ENCODE data around the gene CD68. TPM values are rescaled to one million over a fixed set of nuclear protein-coding genes. Genes with fewer than 3 reads are reported as not detected.
"Not testable (repeated sequence)": the region's sequence is repeated elsewhere in the genome, so short reads cannot be mapped to it uniquely, and the experiment has no call there.

The CD68 gene
- total RNA-seq, 1 donor from 2014 or later = not detected

DNA sequence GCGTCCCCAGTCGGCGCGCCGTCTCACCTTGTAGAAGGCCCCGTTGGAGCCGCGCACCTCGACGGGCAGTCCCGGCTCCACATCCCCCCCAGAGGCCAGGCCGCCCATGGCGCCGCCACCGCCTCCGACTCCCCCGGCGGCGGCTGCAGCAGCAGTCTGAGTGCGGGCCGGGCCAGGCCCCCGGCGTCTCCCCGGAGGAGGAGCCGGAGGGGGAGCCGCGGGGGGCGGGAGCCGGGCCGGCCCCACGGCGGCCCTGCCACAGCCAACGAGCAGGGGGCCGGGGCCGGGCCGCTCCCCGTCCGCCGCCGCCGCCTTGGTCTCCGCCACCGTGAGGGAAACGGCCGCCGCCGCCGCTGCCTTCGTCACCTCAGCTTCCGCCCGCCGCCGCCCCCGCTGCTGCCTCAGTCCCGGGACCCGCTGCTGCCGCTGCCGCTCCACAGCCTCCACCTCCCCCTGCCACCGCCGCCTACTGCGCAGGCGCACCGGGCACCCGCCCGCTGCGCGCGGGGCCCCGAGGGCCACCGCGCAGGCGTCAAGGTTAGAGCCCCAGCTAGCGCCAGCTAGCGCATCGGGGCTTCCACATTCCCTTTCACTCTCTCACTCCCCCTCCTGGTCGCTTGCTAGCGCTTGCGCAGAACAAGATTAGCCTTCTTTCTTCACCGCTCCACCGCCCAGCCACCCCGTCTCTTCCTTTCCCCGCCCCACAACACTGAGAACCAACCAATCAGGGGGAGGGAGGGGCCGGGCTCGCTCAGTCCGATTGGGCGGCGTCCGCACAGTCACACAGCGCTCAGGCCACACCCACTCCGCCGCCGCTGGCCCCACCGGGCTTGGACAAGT, 35.2 kb downstream of the CD68 start, which contains the start of gene FXR2:
TSS of gene FXR2 (minus strand) at position 473 of the 840 bp plus-strand sequence. CDS start at position 108, 365 bp downstream.
- peak within 1 kb of the TSS; percentile 92 for H3K4me3 Mint-ChIP-seq (ENCODE audit: unreplicated experiment)
- peak; percentile 100 for DNase-seq
- H3K36me3 Mint-ChIP-seq (ENCODE audit: unreplicated experiment) = no peaks in the 10 kb centered on the region
- H3K27me3 Mint-ChIP-seq (ENCODE audit: unreplicated experiment) = peaks cover 11% of the 10 kb centered on the region
- H3K27ac Mint-ChIP-seq (ENCODE audit: unreplicated experiment) = peak within 1 kb of the TSS; percentile 90
- H3K9me3 Mint-ChIP-seq (ENCODE audit: unreplicated experiment) = peaks cover 8% of the 10 kb centered on the region
- TF ChIP-seq, protein P1, sequence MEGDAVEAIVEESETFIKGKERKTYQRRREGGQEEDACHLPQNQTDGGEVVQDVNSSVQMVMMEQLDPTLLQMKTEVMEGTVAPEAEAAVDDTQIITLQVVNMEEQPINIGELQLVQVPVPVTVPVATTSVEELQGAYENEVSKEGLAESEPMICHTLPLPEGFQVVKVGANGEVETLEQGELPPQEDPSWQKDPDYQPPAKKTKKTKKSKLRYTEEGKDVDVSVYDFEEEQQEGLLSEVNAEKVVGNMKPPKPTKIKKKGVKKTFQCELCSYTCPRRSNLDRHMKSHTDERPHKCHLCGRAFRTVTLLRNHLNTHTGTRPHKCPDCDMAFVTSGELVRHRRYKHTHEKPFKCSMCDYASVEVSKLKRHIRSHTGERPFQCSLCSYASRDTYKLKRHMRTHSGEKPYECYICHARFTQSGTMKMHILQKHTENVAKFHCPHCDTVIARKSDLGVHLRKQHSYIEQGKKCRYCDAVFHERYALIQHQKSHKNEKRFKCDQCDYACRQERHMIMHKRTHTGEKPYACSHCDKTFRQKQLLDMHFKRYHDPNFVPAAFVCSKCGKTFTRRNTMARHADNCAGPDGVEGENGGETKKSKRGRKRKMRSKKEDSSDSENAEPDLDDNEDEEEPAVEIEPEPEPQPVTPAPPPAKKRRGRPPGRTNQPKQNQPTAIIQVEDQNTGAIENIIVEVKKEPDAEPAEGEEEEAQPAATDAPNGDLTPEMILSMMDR (IDR thresholded peaks at IDR 0.05; ENCODE audit: partially characterized antibody, unreplicated experiment) = peak; percentile 76
- H3K4me1 Mint-ChIP-seq (ENCODE audit: low read depth, unreplicated experiment) = peaks cover 15% of the 10 kb centered on the region

DNA sequence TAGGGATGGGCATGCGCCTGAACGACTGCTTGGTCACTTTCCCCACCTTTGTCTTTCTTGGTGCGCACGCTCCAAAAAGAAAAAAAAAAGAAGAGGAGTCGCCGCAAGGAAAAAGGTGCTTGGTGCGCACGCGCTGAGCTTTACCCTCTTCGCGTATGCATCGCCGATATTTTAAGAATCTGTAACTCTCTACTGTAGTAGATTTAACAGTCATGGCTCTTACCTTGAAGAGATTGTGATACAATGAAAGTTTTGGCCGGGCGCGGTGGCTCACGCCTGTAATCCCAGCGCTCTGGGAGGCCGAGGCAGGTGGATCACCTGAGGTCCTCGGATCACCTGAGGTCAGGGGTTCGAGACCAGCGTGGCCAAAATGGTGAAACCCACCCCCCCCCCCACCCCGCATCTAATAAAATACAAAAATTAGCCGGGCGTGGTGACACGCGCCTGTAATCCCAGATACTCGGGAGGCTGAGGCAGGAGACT, 35.9 kb downstream of the CD68 start:
- peak overlapping the region; percentile 89 for H3K4me3 Mint-ChIP-seq (ENCODE audit: unreplicated experiment)
- H3K27ac Mint-ChIP-seq (ENCODE audit: unreplicated experiment) = peak overlapping the region; percentile 80
- DNase-seq = no peak
- H3K4me1 Mint-ChIP-seq (ENCODE audit: low read depth, unreplicated experiment) = peaks cover 15% of the 10 kb centered on the region
- H3K9me3 Mint-ChIP-seq (ENCODE audit: unreplicated experiment) = peaks cover 8% of the 10 kb centered on the region
- TF ChIP-seq, protein P1 (IDR thresholded peaks at IDR 0.05; ENCODE audit: partially characterized antibody, unreplicated experiment) = no peak
- H3K27me3 Mint-ChIP-seq (ENCODE audit: unreplicated experiment) = peaks cover 11% of the 10 kb centered on the region
- H3K36me3 Mint-ChIP-seq (ENCODE audit: unreplicated experiment) = no peaks in the 10 kb centered on the region

DNA sequence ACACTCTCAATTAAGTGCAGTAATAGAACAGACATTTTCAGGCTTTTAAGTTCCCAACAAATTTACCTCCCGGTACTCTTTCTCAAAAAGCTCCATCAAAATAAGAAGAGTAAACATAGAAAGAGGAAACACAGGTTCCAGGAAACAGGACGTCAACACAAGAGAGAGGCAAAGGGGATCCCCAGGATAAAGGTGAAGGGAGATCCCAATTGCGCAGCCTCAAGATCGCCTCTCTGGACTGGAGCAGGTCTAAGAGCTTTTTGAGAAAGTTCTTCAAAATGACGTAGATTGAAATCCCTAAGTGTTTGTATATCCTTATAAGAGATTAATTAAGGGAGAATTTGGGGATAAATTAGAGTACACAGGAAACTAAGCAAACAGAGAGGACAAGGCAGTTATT, 39.2 kb downstream of the CD68 start:
- DNase-seq = no peak
- peaks cover 2% of the 10 kb centered on the region for H3K4me1 Mint-ChIP-seq (ENCODE audit: low read depth, unreplicated experiment)
- H3K4me3 Mint-ChIP-seq (ENCODE audit: unreplicated experiment) = no peak overlapping the region
- H3K9me3 Mint-ChIP-seq (ENCODE audit: unreplicated experiment) = peaks cover 2% of the 10 kb centered on the region
- H3K27ac Mint-ChIP-seq (ENCODE audit: unreplicated experiment) = no peak overlapping the region
- no peaks in the 10 kb centered on the region for H3K36me3 Mint-ChIP-seq (ENCODE audit: unreplicated experiment)
- TF ChIP-seq, protein P1 (IDR thresholded peaks at IDR 0.05; ENCODE audit: partially characterized antibody, unreplicated experiment) = no peak
- peaks cover 8% of the 10 kb centered on the region for H3K27me3 Mint-ChIP-seq (ENCODE audit: unreplicated experiment)

DNA sequence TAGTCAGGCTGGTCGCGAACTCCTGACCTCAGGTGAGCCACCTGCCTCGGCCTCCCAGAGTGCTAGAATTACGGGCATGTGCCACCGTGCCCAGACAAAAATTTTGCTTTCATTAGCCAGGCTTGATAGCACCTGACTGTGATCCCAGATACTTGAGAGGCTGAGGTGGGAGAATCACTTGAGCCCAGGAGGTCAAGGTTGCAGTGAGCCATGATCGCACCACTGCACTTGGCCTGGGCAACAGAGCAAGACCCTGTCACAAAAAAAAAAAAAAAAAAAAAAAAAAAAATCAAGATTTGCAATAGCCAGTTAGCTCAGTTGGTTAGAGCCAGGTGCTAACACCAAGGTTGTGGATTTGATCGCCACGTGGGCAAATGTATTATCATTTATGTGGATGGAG, 41.4 kb downstream of the CD68 start:
- Mint-ChIP-seq H3K4me1 (ENCODE audit: low read depth, unreplicated experiment) (no peaks in the 10 kb centered on the region), H3K4me3 (ENCODE audit: unreplicated experiment) (no peak overlapping the region), H3K27me3 (ENCODE audit: unreplicated experiment) (no peaks in the 10 kb centered on the region), H3K27ac (ENCODE audit: unreplicated experiment) (no peak overlapping the region), H3K9me3 (ENCODE audit: unreplicated experiment) (no peaks in the 10 kb centered on the region), H3K36me3 (ENCODE audit: unreplicated experiment) (no peaks in the 10 kb centered on the region)
- TF ChIP-seq, protein P1 (IDR thresholded peaks at IDR 0.05; ENCODE audit: partially characterized antibody, unreplicated experiment) = no peak
- no peak for DNase-seq

DNA sequence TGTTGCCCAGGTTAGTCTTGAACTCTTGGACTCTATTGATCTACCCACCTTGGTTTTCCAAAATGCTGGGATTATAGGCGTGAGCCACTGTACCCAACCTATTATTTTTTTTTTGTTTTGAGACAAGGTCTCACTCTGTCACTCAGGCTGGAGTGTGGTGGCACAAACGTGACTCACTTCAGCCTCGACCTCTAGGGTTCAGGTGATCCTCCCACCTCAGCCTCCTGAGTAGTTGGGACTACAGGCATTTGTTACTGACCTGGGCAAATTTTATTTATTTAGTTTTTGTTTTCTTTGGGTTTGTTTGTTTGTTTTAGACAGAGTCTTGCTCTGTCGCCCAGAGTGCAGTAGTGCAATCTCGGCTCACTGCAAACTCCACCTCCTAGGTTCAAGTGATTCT, 44.2 kb downstream of the CD68 start:
- TF ChIP-seq, protein P1 (IDR thresholded peaks at IDR 0.05; ENCODE audit: partially characterized antibody, unreplicated experiment) = no peak

DNA sequence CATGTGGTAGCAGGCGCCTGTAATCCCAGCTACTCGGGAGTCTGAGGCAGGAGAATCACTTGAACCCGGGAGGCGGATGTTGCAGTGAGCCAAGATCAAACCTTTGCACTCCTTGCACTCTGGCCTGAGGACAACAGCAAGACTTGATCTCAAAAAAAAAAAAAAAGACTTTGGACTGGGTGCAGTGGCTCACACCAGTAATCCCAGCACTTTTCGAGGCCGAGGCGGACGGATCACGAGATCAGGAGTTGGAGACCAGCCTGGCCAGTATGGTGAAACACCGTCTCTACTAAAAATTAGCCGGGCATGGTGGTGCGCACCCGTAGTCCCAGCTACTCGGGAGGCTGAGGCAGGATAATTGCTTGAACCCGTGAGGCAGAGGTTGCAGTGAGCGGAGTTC, 46.3 kb downstream of the CD68 start:
- not testable (repeated sequence) for DNase-seq; H3K27me3 Mint-ChIP-seq (ENCODE audit: unreplicated experiment); H3K27ac Mint-ChIP-seq (ENCODE audit: unreplicated experiment); H3K36me3 Mint-ChIP-seq (ENCODE audit: unreplicated experiment); H3K9me3 Mint-ChIP-seq (ENCODE audit: unreplicated experiment); H3K4me1 Mint-ChIP-seq (ENCODE audit: low read depth, unreplicated experiment)
- H3K4me3 Mint-ChIP-seq (ENCODE audit: unreplicated experiment) = peak overlapping the region; percentile 59

More for the DNA sequence above, 44.2 kb downstream of the CD68 start:
- H3K4me3 Mint-ChIP-seq (ENCODE audit: unreplicated experiment) = no peak overlapping the region
- no peak overlapping the region for H3K27ac Mint-ChIP-seq (ENCODE audit: unreplicated experiment)
- peaks cover 4% of the 10 kb centered on the region for H3K4me1 Mint-ChIP-seq (ENCODE audit: low read depth, unreplicated experiment)
- H3K27me3 Mint-ChIP-seq (ENCODE audit: unreplicated experiment) = no peaks in the 10 kb centered on the region
- no peak for DNase-seq
- H3K36me3 Mint-ChIP-seq (ENCODE audit: unreplicated experiment) = no peaks in the 10 kb centered on the region
- no peaks in the 10 kb centered on the region for H3K9me3 Mint-ChIP-seq (ENCODE audit: unreplicated experiment)

Data from glutamatergic neuron (in vitro differentiated cells).